NCI-H446 treated with DMSO at 0.1 percent for 48 hours (cell line): Measurements from ENCODE around the gene B4GALNT1.
"Not testable (repeated sequence)": the region's sequence is repeated elsewhere in the genome, so short reads cannot be mapped to it uniquely, and the experiment has no call there.

ENCODE experiments used
- DNase-seq: peaks from one replicate; lab custom pipeline; 2025; lab: John Stamatoyannopoulos, UW

B4GALNT1 gene

GRCh38 chr12:57607958-57608663, 24.9 kb downstream of the B4GALNT1 start:
- DNase-seq = no peak

- no peak for DNase-seq
Measured at GRCh38 chr12:57606821-57607220, 26.2 kb downstream of the B4GALNT1 start.

GRCh38 chr12:57606399-57606798, 26.6 kb downstream of the B4GALNT1 start:
- DNase-seq = no peak

GRCh38 chr12:57605811-57606311, 27.1 kb downstream of the B4GALNT1 start:
- DNase-seq = no peak

- no peak for DNase-seq
Measured at GRCh38 chr12:57604992-57605810, 27.8 kb downstream of the B4GALNT1 start.

GRCh38 chr12:57604454-57604991, 28.5 kb downstream of the B4GALNT1 start, which contains the start of gene DTX3:
Gene DTX3, plus strand, starts transcription at chr12:57604824. Its CDS starts 1,694 bp downstream, at chr12:57606518.
- no peak for DNase-seq

- no peak for DNase-seq
Measured at GRCh38 chr12:57603815-57604453, 29.1 kb downstream of the B4GALNT1 start.

GRCh38 chr12:57603324-57603723, 29.7 kb downstream of the B4GALNT1 start:
- DNase-seq = no peak

GRCh38 chr12:57602544-57602943, 30.5 kb downstream of the B4GALNT1 start:
- no peak for DNase-seq

GRCh38 chr12:57600395-57600794, 32.6 kb downstream of the B4GALNT1 start:
- DNase-seq = no peak

- no peak for DNase-seq
Measured at GRCh38 chr12:57593187-57593586, 39.8 kb downstream of the B4GALNT1 start.

GRCh38 chr12:57592551-57593165, 40.3 kb downstream of the B4GALNT1 start:
- no peak for DNase-seq

GRCh38 chr12:57591782-57592325, 41.1 kb downstream of the B4GALNT1 start:
- no peak for DNase-seq

GRCh38 chr12:57590864-57591781, 41.9 kb downstream of the B4GALNT1 start, which contains the start of gene PIP4K2C:
Gene PIP4K2C, plus strand, starts transcription at chr12:57591192. Its CDS starts 98 bp downstream, at chr12:57591290.
- peak; percentile 2 for DNase-seq

GRCh38 chr12:57590479-57590863, 42.5 kb downstream of the B4GALNT1 start:
- DNase-seq = no peak

- not testable (repeated sequence) for DNase-seq
Measured at GRCh38 chr12:57588951-57589610, 43.9 kb downstream of the B4GALNT1 start.

GRCh38 chr12:57586832-57587429, 46.1 kb downstream of the B4GALNT1 start:
- DNase-seq = no peak

GRCh38 chr12:57586128-57586527, 46.9 kb downstream of the B4GALNT1 start:
- DNase-seq = no peak

GRCh38 chr12:57585156-57585555, 47.8 kb downstream of the B4GALNT1 start:
- no peak for DNase-seq
